Right atrium auricular region (tissue), 2 donors: ENCODE data around the gene CDK5. TPM values are rescaled to one million over a fixed set of nuclear protein-coding genes. Genes with fewer than 3 reads are reported as not detected.

Experiments used
- DNase-seq: peaks from one replicate; pipeline ENCODE4 v3.0.0-alpha.2; 2019; ENCODE audit warnings: low spot score
- H3K27ac ChIP-seq, 2 donors: fragments of 200-600 bp; sonication (generic); 1 replicate in 1 of 2; 2 replicates in 1 of 2; pipeline ENCODE4 v1.5.1; 2016 to 2019
- H3K27me3 ChIP-seq, 2 donors: fragments of 200-600 bp; sonication (generic); one replicate each; pipeline versions ENCODE4 v1.5.1 to v1.6.0; 2017 to 2019
- H3K36me3 ChIP-seq: fragments of 200-600 bp; sonication (generic); one replicate; pipeline ENCODE4 v1.5.1; 2016
- H3K4me1 ChIP-seq, 2 donors: fragments of 200-600 bp; sonication (generic); one replicate each; pipeline versions ENCODE4 v1.5.1 to v1.6.0; 2017 to 2019
- H3K4me3 ChIP-seq, 2 donors: fragments of 200-600 bp; sonication (generic); 1 replicate in 1 of 2; 2 replicates in 1 of 2; pipeline ENCODE4 v1.5.1; 2017 to 2019; ENCODE audit warnings: mild to moderate bottlenecking in 1 of 2, moderate library complexity in 1 of 2
- H3K9me3 ChIP-seq, 2 donors: fragments of 200-600 bp; sonication (generic); one replicate each; pipeline ENCODE4 v1.5.1; 2019
- total RNA-seq, 2 donors: library from RNA; depleted of rRNA; stranded (reverse); fragments of >200 nt; gene quantifications; one replicate each; pipeline ENCODE4 v1.1.0, GENCODE V29; 2016
- TF ChIP-seq, protein P1 (sequence below), 2 donors: fragments of 200-600 bp; sonication (generic); IDR thresholded peaks; one replicate each; pipeline ENCODE4 v1.5.1; 2019; ENCODE audit warnings: antibody characterized with exemption in 2 of 2

CDK5 gene
- total RNA-seq, 2 donors from 2014 or later = 4.4 to 4.9 TPM

DNA sequence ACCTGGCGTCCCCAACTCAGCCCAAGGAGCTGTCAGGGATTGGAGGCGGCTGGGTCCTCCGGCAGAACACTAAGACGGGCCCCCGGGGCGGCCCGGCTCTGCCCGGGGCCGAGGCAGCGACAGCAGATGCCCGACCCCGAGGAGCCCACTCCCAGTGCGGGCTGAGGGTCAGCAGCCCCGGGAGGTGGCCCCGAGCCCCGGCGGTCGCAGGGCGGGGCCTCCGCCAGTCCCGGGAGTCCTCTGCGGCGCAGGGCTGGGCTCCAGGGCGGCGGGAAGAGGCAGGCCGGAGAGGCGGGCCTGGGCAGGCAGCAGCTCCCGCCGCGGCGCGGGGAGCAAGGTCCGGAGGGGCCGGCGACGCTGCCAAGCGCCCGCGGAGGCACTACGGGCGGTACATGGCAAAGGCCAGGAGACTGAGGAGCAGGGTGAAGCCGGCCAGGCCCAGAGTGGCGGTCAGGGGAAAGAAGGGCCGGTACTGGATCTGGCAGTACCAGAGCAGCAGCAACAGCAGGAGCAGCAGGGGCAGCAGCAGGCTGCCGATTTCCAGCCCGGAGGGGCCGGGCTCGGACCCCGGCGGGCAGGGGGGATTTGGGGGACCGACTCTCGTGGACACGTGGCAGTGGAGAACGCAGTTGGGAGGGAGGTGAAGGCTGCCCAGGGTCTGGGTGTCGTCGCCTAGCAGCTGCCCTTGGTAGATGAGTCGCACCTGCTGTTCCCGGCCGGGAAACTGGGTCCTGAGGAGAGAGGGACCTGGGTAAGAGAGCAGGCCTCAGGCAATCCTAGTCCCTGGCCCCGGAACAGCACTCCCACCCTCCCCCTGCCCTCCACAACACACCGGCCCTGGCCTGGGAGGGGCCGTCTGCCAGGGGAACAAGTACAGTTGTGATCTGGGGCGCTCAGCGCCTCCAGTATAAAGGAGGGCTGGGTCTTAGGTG is 23.7 kb upstream of the CDK5 start:
- Histone ChIP-seq H3K4me3 (peak overlapping the region; percentile 68 to 80), H3K36me3 (peaks cover 6% of the 10 kb centered on the region), H3K27ac (peak overlapping the region; percentile 95 to 96), H3K4me1 (peaks cover 0 to 78% of the 10 kb centered on the region in 2 donors), H3K27me3 (no peaks in the 10 kb centered on the region), H3K9me3 (no peaks in the 10 kb centered on the region)
- TF ChIP-seq, protein P1, sequence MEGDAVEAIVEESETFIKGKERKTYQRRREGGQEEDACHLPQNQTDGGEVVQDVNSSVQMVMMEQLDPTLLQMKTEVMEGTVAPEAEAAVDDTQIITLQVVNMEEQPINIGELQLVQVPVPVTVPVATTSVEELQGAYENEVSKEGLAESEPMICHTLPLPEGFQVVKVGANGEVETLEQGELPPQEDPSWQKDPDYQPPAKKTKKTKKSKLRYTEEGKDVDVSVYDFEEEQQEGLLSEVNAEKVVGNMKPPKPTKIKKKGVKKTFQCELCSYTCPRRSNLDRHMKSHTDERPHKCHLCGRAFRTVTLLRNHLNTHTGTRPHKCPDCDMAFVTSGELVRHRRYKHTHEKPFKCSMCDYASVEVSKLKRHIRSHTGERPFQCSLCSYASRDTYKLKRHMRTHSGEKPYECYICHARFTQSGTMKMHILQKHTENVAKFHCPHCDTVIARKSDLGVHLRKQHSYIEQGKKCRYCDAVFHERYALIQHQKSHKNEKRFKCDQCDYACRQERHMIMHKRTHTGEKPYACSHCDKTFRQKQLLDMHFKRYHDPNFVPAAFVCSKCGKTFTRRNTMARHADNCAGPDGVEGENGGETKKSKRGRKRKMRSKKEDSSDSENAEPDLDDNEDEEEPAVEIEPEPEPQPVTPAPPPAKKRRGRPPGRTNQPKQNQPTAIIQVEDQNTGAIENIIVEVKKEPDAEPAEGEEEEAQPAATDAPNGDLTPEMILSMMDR (IDR thresholded peaks at IDR 0.05) = no peak
- no peak for DNase-seq

DNA sequence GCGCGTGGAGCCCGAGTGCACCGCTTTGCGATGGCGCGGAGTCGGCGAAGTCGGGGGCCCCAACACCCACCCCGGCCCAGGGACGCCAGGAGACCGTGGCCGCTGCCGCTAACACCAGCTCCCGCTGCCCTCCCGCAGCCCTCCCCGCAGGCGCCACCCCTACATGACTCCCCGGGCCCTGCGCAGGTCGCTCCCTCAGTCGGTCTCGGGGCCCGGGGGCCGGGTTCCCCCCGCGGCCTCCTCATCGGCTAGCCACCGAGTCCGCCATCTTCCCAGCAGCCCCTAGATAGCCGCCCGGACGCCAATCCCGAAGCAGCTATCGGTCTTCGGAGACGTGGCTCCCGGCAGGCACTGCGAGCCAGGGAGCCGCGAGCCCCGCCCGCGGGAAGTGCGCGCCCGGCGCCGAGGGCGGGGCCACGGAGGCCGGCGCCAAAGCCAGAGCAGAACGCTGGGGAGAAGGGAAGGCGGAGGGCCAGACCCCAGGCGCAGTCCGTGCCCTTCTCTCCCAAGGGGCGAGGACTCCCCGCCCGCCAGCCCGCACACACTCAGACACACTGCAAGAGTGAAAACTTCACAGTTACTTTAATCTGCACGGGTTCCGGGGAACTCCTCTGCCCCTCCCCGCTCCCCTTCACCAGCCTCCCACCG is 22.9 kb upstream of the CDK5 start, which contains the start of gene FASTK:
FASTK (minus strand) TSS at position 288 of the 648 bp plus-strand sequence; CDS start at position 245, 43 bp downstream.
- TF ChIP-seq, protein P1 (IDR thresholded peaks at IDR 0.05) = no peak
- Histone ChIP-seq H3K36me3 (peaks cover 11% of the 10 kb centered on the region), H3K27ac (peak within 1 kb of the TSS; percentile 95 to 96), H3K9me3 (no peaks in the 10 kb centered on the region), H3K4me3 (peak within 1 kb of the TSS; percentile 68 to 80), H3K27me3 (no peaks in the 10 kb centered on the region), H3K4me1 (peaks cover 0 to 77% of the 10 kb centered on the region in 2 donors)
- peak; percentile 90 for DNase-seq

DNA sequence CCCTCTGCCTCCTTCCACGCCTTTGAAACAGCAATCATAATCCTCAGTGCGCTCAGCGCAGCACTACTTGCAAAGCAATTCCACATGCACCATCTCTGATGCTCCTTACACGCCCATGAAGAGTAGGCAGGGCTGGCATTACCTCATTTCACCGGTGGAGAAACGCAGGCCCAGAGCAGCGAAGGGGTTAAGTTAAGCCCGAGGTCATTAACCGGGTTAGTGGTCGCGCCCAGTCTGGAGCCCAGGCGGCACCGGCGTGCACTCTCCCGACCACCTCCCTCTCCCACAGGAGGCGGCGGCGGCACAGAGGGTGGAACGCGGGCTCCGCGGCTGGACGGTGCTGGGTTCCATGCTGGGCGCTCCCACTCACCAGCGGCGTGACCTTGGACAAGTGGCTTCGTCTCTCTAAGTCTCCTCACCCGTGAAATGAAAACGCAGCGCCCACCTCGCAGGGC is 22.4 kb upstream of the CDK5 start:
- H3K9me3 ChIP-seq = no peaks in the 10 kb centered on the region
- TF ChIP-seq, protein P1 (IDR thresholded peaks at IDR 0.05) = no peak
- peak overlapping the region; percentile 95 to 96 for H3K27ac ChIP-seq
- H3K27me3 ChIP-seq = no peaks in the 10 kb centered on the region
- H3K36me3 ChIP-seq = peaks cover 17% of the 10 kb centered on the region
- H3K4me3 ChIP-seq = peak overlapping the region; percentile 68 to 80
- DNase-seq = no peak
- H3K4me1 ChIP-seq = peaks cover 0 to 72% of the 10 kb centered on the region in 2 donors

DNA sequence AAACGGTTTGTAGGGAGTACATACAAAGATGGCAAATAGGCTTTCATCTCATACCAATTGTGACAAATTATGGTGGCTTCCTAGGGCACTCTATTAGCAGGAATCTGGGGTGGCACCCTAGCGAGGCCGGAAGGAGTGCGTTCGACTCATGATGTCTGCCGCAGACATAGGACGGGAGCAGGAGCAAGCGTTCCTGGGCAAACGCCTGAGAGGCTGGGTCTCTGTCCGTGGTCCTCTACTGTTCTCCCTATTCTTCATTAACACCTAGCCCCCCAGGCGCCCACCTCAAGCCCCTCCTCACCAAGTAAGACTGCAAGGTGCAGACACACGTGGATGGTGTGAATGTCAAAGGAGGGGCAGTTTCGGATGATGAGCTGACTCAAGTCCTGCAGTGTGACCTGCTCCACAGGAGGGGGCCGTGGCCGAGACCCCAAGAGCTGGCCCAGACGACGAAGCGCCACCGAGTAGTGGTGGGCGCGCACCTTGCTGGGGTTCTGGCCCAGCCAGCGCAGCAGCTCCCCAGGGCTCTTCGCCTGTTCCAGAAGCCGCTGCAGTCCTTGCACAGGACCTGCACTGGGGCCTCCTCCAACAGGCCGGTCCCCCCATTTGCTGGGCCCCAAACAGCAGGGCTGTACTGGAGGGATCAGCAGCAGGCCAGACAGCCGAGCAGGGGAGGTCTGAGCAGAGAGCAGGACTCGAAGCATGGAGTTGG is 21.7 kb upstream of the CDK5 start:
- Histone ChIP-seq H3K4me3 (peak overlapping the region; percentile 68 to 80), H3K9me3 (no peaks in the 10 kb centered on the region), H3K27ac (peak overlapping the region in 1 of 2 donors; percentile 96), H3K4me1 (peaks cover 0 to 68% of the 10 kb centered on the region in 2 donors), H3K27me3 (no peaks in the 10 kb centered on the region), H3K36me3 (peaks cover 24% of the 10 kb centered on the region)
- TF ChIP-seq, protein P1 (IDR thresholded peaks at IDR 0.05) = no peak
- DNase-seq = no peak

DNA sequence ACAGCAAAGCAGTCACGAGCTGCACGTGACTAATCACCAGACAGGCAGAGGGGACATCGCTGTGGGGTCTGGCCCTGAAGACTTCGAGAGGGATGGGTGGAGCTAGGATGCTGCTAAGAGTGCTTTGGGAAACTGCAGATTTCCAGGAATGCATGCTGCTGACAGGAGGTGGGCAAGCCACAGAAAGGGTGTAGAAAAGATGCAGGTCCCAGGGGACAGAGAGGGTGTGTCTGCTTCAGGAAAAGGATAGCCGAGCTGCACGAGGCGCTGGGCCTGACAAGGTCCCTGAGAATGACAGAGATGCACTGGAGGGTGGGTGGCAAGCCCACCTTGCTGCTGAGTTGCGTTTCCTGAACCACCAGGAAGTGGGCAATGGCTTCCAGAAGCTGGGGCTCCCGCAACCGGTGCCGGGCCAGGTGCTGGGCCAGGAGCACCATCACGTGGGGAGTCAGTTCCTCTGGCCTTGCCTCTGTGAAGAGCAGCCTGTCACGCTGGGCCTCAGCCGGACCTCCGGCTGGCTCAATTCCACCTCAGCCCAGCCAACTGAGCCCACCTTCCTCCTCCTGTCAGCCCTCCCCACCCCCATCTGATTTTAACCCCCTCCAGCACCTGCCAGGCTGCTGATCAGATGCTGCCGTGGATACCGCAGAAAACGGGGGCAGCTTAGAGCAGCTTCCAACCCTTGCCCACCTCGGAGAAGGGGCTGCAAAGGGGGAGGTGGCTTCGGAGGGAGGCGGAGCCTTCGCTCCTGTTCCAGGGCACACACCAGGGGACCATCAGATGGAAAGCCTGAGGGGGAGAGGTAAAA is 20.7 kb upstream of the CDK5 start:
- TF ChIP-seq, protein P1 (IDR thresholded peaks at IDR 0.05) = no peak
- peak overlapping the region; percentile 53 to 96 for H3K27ac ChIP-seq
- no peak overlapping the region for H3K4me3 ChIP-seq
- H3K36me3 ChIP-seq = peaks cover 33% of the 10 kb centered on the region
- H3K9me3 ChIP-seq = no peaks in the 10 kb centered on the region
- DNase-seq = no peak
- no peaks in the 10 kb centered on the region for H3K27me3 ChIP-seq
- peaks cover 0 to 60% of the 10 kb centered on the region in 2 donors for H3K4me1 ChIP-seq
